Measurements from ENCODE around the gene ZNF26. TPM values are rescaled to one million over a fixed set of nuclear protein-coding genes. Genes with fewer than 3 reads are reported as not detected.

ZNF26 gene
- total RNA-seq, 1 donor from 2014 or later: 3.1 TPM

DNA sequence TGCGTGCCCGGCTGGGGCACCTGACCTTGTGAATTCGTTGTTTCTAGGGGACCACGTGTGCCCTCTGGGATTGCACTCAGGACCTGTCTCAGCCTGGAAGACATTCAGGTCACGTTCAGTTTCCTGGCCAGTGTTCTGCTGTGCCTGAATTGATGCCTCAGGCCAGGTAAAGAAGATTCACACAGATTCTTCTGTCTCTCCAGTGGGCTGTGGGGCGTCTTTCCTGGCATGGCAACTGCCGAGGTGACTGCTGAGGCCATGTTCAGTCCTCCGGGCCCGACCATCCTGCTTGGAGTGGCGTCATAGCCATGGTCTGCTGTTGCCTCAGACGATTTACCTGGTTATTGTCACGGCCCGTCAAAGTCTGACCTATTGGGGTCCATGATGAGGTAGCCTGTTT lies 43.6 kb upstream of the ZNF26 start:
- no peak for DNase-seq
- intact Hi-C loops (cut with micrococcal nuclease): no loop called here
- peaks cover under 1% of the 10 kb centered on the region for H3K4me1 ChIP-seq
- TF ChIP-seq, protein P1, sequence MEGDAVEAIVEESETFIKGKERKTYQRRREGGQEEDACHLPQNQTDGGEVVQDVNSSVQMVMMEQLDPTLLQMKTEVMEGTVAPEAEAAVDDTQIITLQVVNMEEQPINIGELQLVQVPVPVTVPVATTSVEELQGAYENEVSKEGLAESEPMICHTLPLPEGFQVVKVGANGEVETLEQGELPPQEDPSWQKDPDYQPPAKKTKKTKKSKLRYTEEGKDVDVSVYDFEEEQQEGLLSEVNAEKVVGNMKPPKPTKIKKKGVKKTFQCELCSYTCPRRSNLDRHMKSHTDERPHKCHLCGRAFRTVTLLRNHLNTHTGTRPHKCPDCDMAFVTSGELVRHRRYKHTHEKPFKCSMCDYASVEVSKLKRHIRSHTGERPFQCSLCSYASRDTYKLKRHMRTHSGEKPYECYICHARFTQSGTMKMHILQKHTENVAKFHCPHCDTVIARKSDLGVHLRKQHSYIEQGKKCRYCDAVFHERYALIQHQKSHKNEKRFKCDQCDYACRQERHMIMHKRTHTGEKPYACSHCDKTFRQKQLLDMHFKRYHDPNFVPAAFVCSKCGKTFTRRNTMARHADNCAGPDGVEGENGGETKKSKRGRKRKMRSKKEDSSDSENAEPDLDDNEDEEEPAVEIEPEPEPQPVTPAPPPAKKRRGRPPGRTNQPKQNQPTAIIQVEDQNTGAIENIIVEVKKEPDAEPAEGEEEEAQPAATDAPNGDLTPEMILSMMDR (IDR thresholded peaks at IDR 0.05; ENCODE audit: borderline replicate concordance): no peak
- H3K4me3 ChIP-seq: no peak overlapping the region
- peaks cover 82% of the 10 kb centered on the region for H3K36me3 ChIP-seq
- H3K27me3 ChIP-seq (ENCODE audit: low read depth): no peaks in the 10 kb centered on the region
- H3K27ac ChIP-seq (replicated peaks): no peak overlapping the region
- peaks cover 90% of the 10 kb centered on the region for H3K9me3 ChIP-seq (replicated peaks)

DNA sequence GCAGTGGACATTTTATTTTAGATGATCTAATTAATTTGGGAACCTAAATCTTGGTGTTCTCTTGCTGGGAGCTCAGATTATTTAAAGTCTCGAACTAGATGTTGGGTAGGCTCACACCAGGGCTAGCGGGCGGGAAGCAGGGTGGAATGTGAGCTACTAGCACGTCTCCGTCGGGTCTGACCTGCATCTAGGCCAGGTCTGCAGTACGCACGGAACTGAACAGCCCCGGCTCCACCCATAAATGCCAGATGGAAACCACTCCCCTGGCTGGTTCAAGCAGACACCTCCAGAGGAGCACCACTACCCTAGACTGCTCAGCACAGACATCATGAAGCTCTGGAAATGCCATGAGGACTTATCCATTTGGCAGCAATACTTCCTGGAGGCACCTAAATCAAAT lies 40.4 kb upstream of the ZNF26 start:
- H3K4me1 ChIP-seq: peaks cover 8% of the 10 kb centered on the region
- H3K9me3 ChIP-seq (replicated peaks): peaks cover 99% of the 10 kb centered on the region
- H3K4me3 ChIP-seq: no peak overlapping the region

DNA sequence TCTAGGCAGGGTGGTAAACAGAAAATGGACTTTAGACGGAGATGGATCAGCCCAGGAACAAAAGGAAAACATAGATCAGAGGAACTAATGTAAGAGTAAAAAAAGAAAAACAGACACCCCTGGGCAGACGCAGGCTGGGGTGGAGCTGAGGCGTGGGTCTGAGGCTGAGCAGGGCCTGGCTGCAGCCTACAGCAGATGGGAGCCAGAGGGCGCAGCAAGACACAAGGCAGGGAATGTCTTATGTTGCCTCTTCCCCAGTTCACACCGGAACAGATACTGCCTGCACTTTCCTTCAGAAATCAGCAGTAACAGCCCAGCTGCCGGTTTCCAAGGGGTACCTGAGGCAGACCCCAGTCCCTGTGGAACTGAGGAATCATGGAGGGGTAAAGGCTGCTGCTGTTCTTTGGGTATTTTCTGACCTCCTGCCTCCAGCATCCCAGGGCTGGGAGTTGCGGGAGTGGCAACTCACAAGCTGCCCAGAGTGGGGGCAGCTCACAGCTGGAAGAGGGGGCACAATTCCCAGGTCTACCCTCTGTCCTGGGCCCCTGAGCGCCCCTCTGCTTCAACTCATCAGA lies 39.8 kb upstream of the ZNF26 start:
- Histone ChIP-seq H3K4me1 (peaks cover 8% of the 10 kb centered on the region), H3K27me3 (ENCODE audit: low read depth) (no peaks in the 10 kb centered on the region), H3K4me3 (no peak overlapping the region), H3K9me3 (replicated peaks) (peaks cover 99% of the 10 kb centered on the region), H3K36me3 (peaks cover 94% of the 10 kb centered on the region), H3K27ac (replicated peaks) (no peak overlapping the region)
- intact Hi-C loops (cut with micrococcal nuclease): no loop called here
- TF ChIP-seq, protein P1 (IDR thresholded peaks at IDR 0.05; ENCODE audit: borderline replicate concordance): no peak
- DNase-seq: no peak

More for the DNA sequence above, 40.4 kb upstream of the ZNF26 start:
- Histone ChIP-seq H3K27ac (replicated peaks) (no peak overlapping the region), H3K36me3 (peaks cover 99% of the 10 kb centered on the region), H3K27me3 (ENCODE audit: low read depth) (no peaks in the 10 kb centered on the region)
- DNase-seq: no peak
- TF ChIP-seq, protein P1 (IDR thresholded peaks at IDR 0.05; ENCODE audit: borderline replicate concordance): no peak
- intact Hi-C loops (cut with micrococcal nuclease): no loop called here

DNA sequence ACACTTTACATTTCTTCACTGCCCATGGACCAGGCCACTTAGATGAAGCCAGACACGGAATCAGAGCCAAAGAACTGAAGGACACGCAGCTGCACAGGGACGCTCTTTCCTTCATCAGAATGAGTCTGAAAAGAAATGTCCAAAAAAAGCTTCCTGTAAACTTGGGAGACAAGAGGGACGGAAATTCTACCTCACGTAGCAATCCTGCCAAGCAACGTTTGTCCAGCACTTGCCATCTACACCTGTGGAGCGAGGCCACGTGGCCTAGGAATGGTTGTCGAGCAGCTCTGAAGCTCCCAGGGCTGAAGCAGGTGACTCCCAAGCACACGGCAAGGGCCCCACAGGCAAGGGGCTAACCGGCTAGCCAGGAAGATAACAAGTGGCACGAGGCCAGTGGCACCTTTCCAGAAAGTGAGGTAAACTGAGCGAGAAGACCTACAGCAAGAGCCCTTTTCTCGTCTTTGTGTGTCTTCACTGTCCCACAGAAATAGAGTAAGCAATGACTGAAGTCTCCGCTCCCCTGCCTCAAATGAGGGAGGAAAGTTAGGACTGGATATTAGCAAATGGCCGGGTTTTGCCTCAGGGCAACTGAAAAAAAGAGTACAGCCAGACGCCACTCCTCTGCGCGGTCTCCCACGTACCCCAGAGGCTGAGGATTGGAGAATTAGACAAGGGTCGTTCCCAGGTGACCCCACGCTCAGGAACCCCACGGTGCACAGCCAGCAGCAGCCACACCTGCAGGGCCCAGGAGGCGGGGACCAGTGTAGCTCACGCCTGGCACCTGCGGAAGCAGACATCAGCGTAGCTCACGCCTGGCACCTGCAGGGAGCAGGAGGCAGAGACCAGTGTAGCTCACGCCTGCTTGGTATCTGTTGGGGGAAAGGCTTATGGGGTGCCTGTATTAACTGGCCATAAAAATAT lies 37.8 kb upstream of the ZNF26 start:
- H3K27me3 ChIP-seq (ENCODE audit: low read depth): no peaks in the 10 kb centered on the region
- no peak for DNase-seq
- H3K9me3 ChIP-seq (replicated peaks): peaks cover 98% of the 10 kb centered on the region
- H3K4me3 ChIP-seq: no peak overlapping the region
- peaks cover 82% of the 10 kb centered on the region for H3K36me3 ChIP-seq
- intact Hi-C loops (cut with micrococcal nuclease): no loop called here
- H3K4me1 ChIP-seq: peaks cover 8% of the 10 kb centered on the region
- TF ChIP-seq, protein P1 (IDR thresholded peaks at IDR 0.05; ENCODE audit: borderline replicate concordance): no peak
- no peak overlapping the region for H3K27ac ChIP-seq (replicated peaks)

GRCh38 chr12:132949936-132950837 lies 36.0 kb upstream of the ZNF26 start:
- Histone ChIP-seq H3K4me1 (peaks cover 17% of the 10 kb centered on the region), H3K36me3 (peaks cover 64% of the 10 kb centered on the region), H3K9me3 (replicated peaks) (peaks cover 85% of the 10 kb centered on the region), H3K27ac (replicated peaks) (no peak overlapping the region), H3K27me3 (ENCODE audit: low read depth) (no peaks in the 10 kb centered on the region), H3K4me3 (no peak overlapping the region)
- intact Hi-C loops (cut with micrococcal nuclease): no loop called here
- TF ChIP-seq, protein P1 (IDR thresholded peaks at IDR 0.05; ENCODE audit: borderline replicate concordance): no peak
- DNase-seq: no peak
